Thymus (tissue), 11 donors: ENCODE data around the gene PC. TPM values are rescaled to one million over a fixed set of nuclear protein-coding genes. Genes with fewer than 3 reads are reported as not detected.
"Not testable (repeated sequence)": the region's sequence is repeated elsewhere in the genome, so short reads cannot be mapped to it uniquely, and the experiment has no call there.

ENCODE experiments used
- DNase-seq, 9 donors: peaks; one replicate each; pipeline ENCODE4 v3.0.0-alpha.2; 2013; ENCODE audit warnings: low spot score in 9 of 9, low read depth in 6 of 9, missing footprints in 1 of 9
- H3K27ac ChIP-seq, 2 donors: one replicate each; pipeline ENCODE4 v1.5.1; 2013; ENCODE audit warnings: control low read depth in 1 of 2, low read depth in 1 of 2, low read length in 1 of 2, mild to moderate bottlenecking in 1 of 2, moderate library complexity in 1 of 2
- H3K27me3 ChIP-seq, 2 donors: one replicate each; pipeline ENCODE4 v1.5.1; 2013; ENCODE audit warnings: low read length in 1 of 2; ENCODE audit not compliant: control insufficient read depth in 2 of 2, insufficient read depth in 1 of 2
- H3K36me3 ChIP-seq, 2 donors: one replicate each; pipeline ENCODE4 v1.5.1; 2013; ENCODE audit warnings: low read length in 1 of 2, mild to moderate bottlenecking in 1 of 2, moderate library complexity in 1 of 2; ENCODE audit not compliant: control insufficient read depth in 2 of 2, insufficient read depth in 2 of 2
- H3K4me1 ChIP-seq, 2 donors: one replicate each; pipeline ENCODE4 v1.5.1; 2013; ENCODE audit warnings: low read length in 2 of 2; ENCODE audit not compliant: control insufficient read depth in 2 of 2, insufficient read depth in 2 of 2
- H3K4me3 ChIP-seq, 2 donors: one replicate each; pipeline ENCODE4 v1.5.1; 2013; ENCODE audit warnings: low read length in 2 of 2, control low read depth in 1 of 2, mild to moderate bottlenecking in 1 of 2
- H3K9me3 ChIP-seq, 2 donors: one replicate each; pipeline ENCODE4 v1.5.1; 2013; ENCODE audit warnings: low read length in 1 of 2, mild to moderate bottlenecking in 1 of 2; ENCODE audit not compliant: control insufficient read depth in 2 of 2, insufficient read depth in 1 of 2
- WGBS: extraction: QIAGEN DNeasy Blood & Tissue Kit; methylation state at CpG from one replicate; pipeline ENCODE4 v1.1.7; 2013; 5-methylcytosine and 5-hydroxymethylcytosine counted together
- polyA plus RNA-seq: library from polyadenylated mRNA; stranded (reverse); fragments of 200-250 nt; gene quantifications from one replicate; pipeline ENCODE4 v1.2.3, GENCODE V29; 2013
- total RNA-seq: library from RNA; stranded (reverse); fragments of 120-200 nt; gene quantifications from one replicate; pipeline ENCODE4 v1.2.4, GENCODE V29; 2013
- donor health status: healthy.

The PC gene
- total and polyA plus RNA-seq, 2 donors, result 3.4 to 9.9 TPM

DNA sequence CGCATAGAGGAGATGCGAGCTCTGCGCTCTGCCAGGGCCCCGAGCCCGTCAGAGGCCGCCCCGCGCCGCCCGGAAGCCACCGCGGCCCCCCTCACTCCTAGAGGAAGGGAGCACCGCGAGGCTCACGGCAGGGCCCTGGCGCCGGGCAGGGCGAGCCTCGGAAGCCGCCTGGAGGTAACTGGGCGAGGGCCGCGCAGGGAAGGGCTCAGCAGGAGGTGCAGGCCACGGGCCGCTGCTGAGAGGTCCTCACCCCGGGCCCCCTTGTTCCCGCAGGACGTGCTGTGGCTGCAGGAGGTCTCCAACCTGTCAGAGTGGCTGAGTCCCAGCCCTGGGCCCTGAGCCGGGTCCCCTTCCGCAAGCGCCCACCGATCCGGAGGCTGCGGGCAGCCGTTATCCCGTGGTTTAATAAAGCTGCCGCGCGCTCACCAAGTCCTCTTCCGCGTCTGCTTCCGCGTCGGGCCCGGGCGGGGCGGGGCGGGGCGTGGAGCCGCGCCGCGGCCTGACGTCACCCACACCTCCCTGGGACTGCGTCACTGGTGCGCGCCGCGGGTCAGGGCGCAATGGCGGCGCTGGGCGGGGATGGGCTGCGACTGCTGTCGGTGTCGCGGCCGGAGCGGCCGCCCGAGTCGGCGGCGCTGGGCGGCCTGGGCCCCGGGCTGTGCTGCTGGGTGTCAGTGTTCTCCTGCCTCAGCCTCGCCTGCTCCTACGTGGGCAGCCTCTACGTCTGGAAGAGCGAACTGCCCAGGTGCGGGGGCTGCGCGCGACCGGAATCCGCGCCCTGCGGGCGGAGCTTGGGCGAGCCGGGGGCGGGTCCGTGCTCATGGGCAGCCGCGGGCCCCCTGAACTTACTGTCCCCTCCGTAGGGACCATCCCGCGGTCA is 115.0 kb downstream of the PC start, which contains the start of gene RCE1:
TSS of gene RCE1 (plus strand) at position 546 of the 880 bp plus-strand sequence. CDS start at position 561, 15 bp downstream.
- H3K4me1 ChIP-seq, result peaks cover 7 to 35% of the 10 kb centered on the region in 2 donors
- H3K27me3 ChIP-seq, result no peaks in the 10 kb centered on the region
- DNase-seq, result peak; percentile 59 to 95 (median 87)
- H3K4me3 ChIP-seq, result peak within 1 kb of the TSS; percentile 78 to 100
- H3K36me3 ChIP-seq, result peaks cover 46 to 47% of the 10 kb centered on the region in 2 donors
- no peaks in the 10 kb centered on the region for H3K9me3 ChIP-seq
- H3K27ac ChIP-seq, result peak within 1 kb of the TSS; percentile 99
- WGBS, result under 1% methylated on average over 98 of the region's 98 CpGs

DNA sequence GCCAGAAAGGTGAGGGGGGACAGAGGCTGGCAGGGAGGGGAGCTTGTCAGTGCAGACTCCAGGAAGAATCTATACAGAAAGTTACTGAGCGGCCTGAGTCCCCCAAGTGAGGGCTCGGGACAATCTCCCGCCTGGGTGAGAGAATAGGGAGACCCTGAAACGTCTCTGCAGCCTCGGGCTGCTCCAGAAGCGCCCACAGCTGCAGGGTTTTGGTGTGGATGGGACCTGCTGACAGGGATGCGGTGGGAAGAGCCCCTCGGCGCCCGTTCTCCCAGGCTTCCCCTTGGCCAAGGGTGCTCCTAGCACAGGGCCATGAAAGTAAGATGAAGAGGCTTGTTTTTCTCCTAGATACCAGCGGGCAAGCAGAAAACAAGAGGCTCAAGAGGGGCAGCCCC is 115.7 kb downstream of the PC start:
- Histone ChIP-seq H3K9me3 (no peaks in the 10 kb centered on the region), H3K27me3 (no peaks in the 10 kb centered on the region), H3K36me3 (peaks cover 46 to 51% of the 10 kb centered on the region in 2 donors), H3K4me3 (peak overlapping the region; percentile 78 to 100), H3K27ac (peak overlapping the region; percentile 99), H3K4me1 (peaks cover 7 to 35% of the 10 kb centered on the region in 2 donors)
- DNase-seq, result no peak
- WGBS, result 3% methylated on average over 11 of the region's 11 CpGs

DNA sequence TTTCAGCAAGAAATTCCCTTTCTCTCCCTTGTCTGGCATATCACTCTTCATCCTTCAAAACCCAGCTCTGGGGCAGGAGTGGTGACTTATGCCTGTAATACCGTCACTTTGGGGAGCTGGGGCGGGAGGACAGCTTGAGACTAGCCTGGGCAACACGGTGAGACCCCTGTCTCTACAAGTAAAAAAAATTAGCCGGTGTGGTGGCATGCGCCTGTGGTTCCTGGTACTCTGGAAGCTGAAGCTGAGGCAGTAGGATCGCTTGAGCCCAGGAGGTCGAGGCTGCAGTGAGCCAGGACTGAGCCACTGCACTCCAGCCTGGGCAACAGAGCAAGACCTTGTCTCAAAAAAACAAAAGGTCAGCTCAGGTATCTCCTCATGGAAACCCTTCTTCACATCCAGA is 116.3 kb downstream of the PC start:
- H3K36me3 ChIP-seq, result peaks cover 44 to 48% of the 10 kb centered on the region in 2 donors

DNA sequence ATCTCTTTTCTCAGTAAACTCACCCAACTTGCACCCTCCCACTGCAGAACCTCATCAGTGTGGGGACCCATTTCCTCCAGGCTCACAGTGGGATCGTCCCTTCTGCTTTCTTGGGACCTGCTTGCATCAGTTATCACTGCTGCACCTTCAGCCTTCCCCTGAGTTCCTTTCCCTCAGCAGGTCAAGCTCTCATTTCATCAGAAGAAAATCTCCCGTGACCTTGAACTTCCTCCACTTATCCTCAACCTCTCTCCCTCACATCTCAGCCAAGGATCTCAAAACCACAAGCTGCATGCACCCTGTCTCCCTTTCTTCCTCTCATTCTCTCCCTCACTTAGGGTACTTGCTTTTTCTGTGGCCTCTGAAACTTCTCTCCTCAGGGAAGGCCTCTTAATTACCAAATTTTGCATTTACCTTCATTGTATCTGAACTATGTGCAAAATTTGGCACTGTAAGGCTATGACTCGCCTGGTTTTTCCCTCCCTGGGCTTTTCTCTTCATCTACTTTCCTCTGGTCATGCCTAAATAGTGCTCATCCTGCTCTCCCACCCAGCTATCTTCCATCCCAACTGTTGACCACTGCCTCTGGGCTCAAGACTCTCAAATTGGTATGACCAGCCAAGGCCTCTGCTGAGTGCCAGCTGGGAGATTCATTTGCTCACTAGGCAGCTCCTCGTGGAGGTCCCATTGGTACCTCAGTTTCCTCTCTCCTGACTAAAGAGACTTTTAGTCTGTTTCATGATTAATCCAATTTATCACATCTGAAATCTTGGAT is 117.7 kb downstream of the PC start:
- WGBS, result 87% methylated on average over 4 of the region's 4 CpGs
- Histone ChIP-seq H3K4me1 (peaks cover 7 to 35% of the 10 kb centered on the region in 2 donors), H3K36me3 (peaks cover 33 to 37% of the 10 kb centered on the region in 2 donors), H3K9me3 (no peaks in the 10 kb centered on the region), H3K27me3 (no peaks in the 10 kb centered on the region), H3K4me3 (no peak overlapping the region), H3K27ac (no peak overlapping the region)
- no peak for DNase-seq

More for the DNA sequence above, 116.3 kb downstream of the PC start:
- Histone ChIP-seq H3K9me3 (no peaks in the 10 kb centered on the region), H3K27me3 (no peaks in the 10 kb centered on the region), H3K4me3 (peak overlapping the region in 1 of 2 donors; percentile 100), H3K4me1 (peaks cover 7 to 35% of the 10 kb centered on the region in 2 donors), H3K27ac (no peak overlapping the region)
- no peak for DNase-seq
- WGBS, result 93% methylated on average over 7 of the region's 7 CpGs

DNA sequence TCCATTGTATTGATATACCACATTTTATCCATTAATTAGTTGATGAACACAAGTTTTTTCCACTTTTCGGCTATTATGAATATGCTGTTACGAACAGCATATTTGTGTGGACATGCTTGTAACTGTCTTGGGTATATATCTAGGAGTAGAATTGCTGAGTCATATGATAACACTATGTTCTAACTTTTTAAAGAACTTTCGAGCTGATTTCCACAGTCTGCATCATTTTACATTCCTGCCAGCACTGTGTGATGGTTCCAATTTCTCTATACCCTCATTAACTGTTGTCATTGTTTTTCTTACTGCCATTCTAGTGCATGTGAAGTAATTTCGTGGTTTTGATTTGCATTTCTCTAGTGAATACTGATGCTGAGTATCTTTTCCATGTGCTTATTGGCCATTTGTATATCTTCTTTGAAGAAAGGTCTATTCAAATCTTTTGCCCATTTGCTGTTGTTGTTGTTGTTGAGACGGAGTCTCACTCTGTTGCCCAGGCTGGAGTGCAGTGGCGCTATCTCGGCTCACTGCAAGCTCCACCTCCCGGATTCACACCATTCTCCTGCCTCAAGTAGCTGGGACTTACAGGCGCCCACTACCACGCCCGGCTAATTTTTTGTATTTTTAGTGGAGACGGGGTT is 122.3 kb downstream of the PC start:
- Histone ChIP-seq H3K4me3 (no peak overlapping the region), H3K27me3 (no peaks in the 10 kb centered on the region), H3K27ac (no peak overlapping the region), H3K9me3 (no peaks in the 10 kb centered on the region), H3K36me3 (peaks cover 25 to 31% of the 10 kb centered on the region in 2 donors), H3K4me1 (peaks cover 0 to 8% of the 10 kb centered on the region in 2 donors)
- no peak for DNase-seq
- 95% methylated on average over 12 of the region's 12 CpGs for WGBS

DNA sequence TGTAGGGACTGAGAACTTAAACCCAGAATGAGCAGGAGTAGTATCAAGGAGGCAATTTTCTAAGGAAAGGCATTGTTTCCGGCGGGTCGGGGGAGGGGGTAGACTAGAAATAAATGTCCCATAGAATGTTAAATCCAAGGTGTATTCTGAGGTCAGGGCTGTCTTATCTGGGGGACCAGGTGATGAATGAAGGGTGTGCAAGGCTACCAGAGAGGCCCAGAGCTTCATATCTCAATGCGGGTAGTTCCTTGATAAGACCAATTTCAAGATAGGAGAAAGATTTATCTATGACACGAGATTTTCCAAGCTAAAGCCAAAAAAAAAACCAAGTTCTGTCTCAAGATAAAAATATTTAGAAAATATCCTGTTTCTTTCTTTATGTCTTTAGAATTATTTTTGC is 123.2 kb downstream of the PC start:
- no peaks in the 10 kb centered on the region for H3K9me3 ChIP-seq
- H3K4me3 ChIP-seq, result no peak overlapping the region
- H3K27ac ChIP-seq, result no peak overlapping the region
- 91% methylated on average over 5 of the region's 5 CpGs for WGBS
- H3K27me3 ChIP-seq, result no peaks in the 10 kb centered on the region
- peaks cover 21 to 23% of the 10 kb centered on the region in 2 donors for H3K36me3 ChIP-seq
- DNase-seq, result no peak
- no peaks in the 10 kb centered on the region for H3K4me1 ChIP-seq

DNA sequence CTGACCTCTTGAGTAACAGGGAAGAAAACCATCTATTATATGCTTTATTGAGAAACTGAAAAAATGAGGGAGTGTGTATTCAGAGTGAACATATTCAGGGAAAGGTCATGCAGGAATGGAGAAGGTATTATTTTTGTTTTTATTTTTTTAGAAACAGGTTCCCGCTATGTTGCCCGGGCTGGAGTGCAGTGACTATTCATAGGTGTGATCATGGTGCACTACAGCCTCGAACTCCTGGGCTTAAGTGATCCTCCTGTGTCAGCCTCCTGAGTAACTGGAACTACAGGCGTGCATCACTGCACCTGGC is 123.7 kb downstream of the PC start:
- Histone ChIP-seq H3K36me3 (peaks cover 18 to 19% of the 10 kb centered on the region in 2 donors), H3K4me3 (no peak overlapping the region), H3K27ac (no peak overlapping the region), H3K4me1 (no peaks in the 10 kb centered on the region), H3K27me3 (no peaks in the 10 kb centered on the region), H3K9me3 (no peaks in the 10 kb centered on the region)
- DNase-seq, result no peak
- WGBS, result 82% methylated on average over 4 of the region's 4 CpGs

DNA sequence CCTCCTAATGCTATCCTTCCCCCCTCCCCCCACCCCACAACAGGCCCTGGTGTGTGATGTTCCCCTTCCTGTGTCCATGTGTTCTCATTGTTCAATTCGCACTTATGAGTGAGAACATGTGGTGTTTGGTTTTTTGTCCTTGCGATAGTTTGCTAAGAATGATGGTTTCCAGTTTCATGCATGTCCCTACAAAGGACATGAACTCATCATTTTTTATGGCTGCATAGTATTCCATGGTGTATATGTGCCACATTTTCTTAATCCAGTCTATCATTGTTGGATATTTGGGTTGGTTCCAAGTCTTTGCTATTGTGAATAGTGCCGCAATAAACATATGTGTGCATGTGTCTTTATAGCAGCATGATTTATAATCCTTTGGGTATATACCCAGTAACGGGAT is 133.6 kb downstream of the PC start:
- WGBS, result 99% methylated on average over 3 of the region's 4 CpGs
- peaks cover 12 to 21% of the 10 kb centered on the region in 2 donors for H3K36me3 ChIP-seq
- H3K27me3 ChIP-seq, DNase-seq, H3K4me1 ChIP-seq, H3K4me3 ChIP-seq, H3K9me3 ChIP-seq, H3K27ac ChIP-seq: not testable (repeated sequence)
